Liver (tissue), 9 donors: ENCODE data around the gene ATP10A. TPM values are rescaled to one million over a fixed set of nuclear protein-coding genes. Genes with fewer than 3 reads are reported as not detected.

Experiments used
- DNase-seq: peaks from one replicate; pipeline ENCODE4 v3.0.0-alpha.2; 2017; ENCODE audit warnings: low spot score
- H3K27ac ChIP-seq, 2 donors: one replicate each; pipeline ENCODE4 v1.7.0; 2013; ENCODE audit warnings: inconsistent platforms in 2 of 2, low read length in 2 of 2, control low read depth in 1 of 2, low read depth in 1 of 2, mild to moderate bottlenecking in 1 of 2
- H3K27me3 ChIP-seq, 4 donors: one replicate each; pipeline versions ENCODE4 v1.6.1 to v1.7.0; 2013; ENCODE audit warnings: low read length in 3 of 4, inconsistent platforms in 1 of 4, mild to moderate bottlenecking in 1 of 4, moderate library complexity in 1 of 4; ENCODE audit not compliant: control insufficient read depth in 4 of 4, insufficient read depth in 4 of 4
- H3K36me3 ChIP-seq, 4 donors: one replicate each; pipeline versions ENCODE4 v1.6.1 to v1.7.0; 2013; ENCODE audit warnings: low read length in 3 of 4, mild to moderate bottlenecking in 3 of 4, low read depth in 1 of 4, moderate library complexity in 1 of 4; ENCODE audit not compliant: control insufficient read depth in 4 of 4, insufficient read depth in 3 of 4
- H3K4me1 ChIP-seq, 4 donors: one replicate each; pipeline versions ENCODE4 v1.6.1 to v1.7.0; 2013; ENCODE audit warnings: low read length in 3 of 4, mild to moderate bottlenecking in 3 of 4, moderate library complexity in 1 of 4; ENCODE audit not compliant: control insufficient read depth in 4 of 4, insufficient read depth in 4 of 4
- H3K4me3 ChIP-seq, 3 donors: one replicate each; pipeline versions ENCODE4 v1.6.1 to v1.7.0; 2013; ENCODE audit warnings: low read length in 3 of 3, control low read depth in 1 of 3, low read depth in 1 of 3, mild to moderate bottlenecking in 1 of 3
- H3K9ac ChIP-seq, 2 donors: one replicate each; pipeline ENCODE4 v1.7.0; 2013; ENCODE audit warnings: low read length in 2 of 2, mild to moderate bottlenecking in 2 of 2, moderate library complexity in 2 of 2, control low read depth in 1 of 2, low read depth in 1 of 2
- H3K9me3 ChIP-seq, 4 donors: one replicate each; pipeline versions ENCODE4 v1.6.1 to v1.7.0; 2013; ENCODE audit warnings: low read length in 3 of 4; ENCODE audit not compliant: control insufficient read depth in 4 of 4
- ATF3 ChIP-seq: IDR thresholded peaks from 2 replicates; pipeline ENCODE4 v1.6.1; 2016; ENCODE audit warnings: antibody characterized with exemption
- CTCF ChIP-seq: fragments of 150-350 bp; IDR thresholded peaks from 2 replicates; pipeline ENCODE4 v1.5.1; 2017; ENCODE audit warnings: improper control_type of control experiment, low read depth, low read length; ENCODE audit not compliant: missing input control
- EGR1 ChIP-seq, 2 donors: IDR thresholded peaks; 2 replicates each; pipeline ENCODE4 v1.6.1; 2016 to 2018; ENCODE audit warnings: antibody characterized with exemption in 2 of 2, low read depth in 2 of 2
- FOXA1 ChIP-seq: IDR thresholded peaks from 2 replicates; pipeline ENCODE4 v1.6.1; 2016; ENCODE audit warnings: antibody characterized with exemption
- FOXA2 ChIP-seq: IDR thresholded peaks from 2 replicates; pipeline ENCODE4 v1.6.1; 2016; ENCODE audit warnings: antibody characterized with exemption
- GABPA ChIP-seq, 2 donors: IDR thresholded peaks in 1 of 2; conservative IDR thresholded peaks in 1 of 2; 2 replicates each; pipeline ENCODE4 v1.6.1; 2016; ENCODE audit warnings: antibody characterized with exemption in 2 of 2, mild to moderate bottlenecking in 1 of 2, moderate library complexity in 1 of 2
- HNF4A ChIP-seq, 2 donors: conservative IDR thresholded peaks; 2 replicates each; pipeline ENCODE4 v1.6.1; 2016; ENCODE audit warnings: antibody characterized with exemption in 2 of 2, mild to moderate bottlenecking in 2 of 2
- HNF4G ChIP-seq: IDR thresholded peaks from 2 replicates; pipeline ENCODE4 v1.6.1; 2016; ENCODE audit warnings: antibody characterized with exemption
- RAD21 ChIP-seq, 2 donors: IDR thresholded peaks; 2 replicates each; pipeline ENCODE4 v1.6.1; 2016; ENCODE audit warnings: antibody characterized with exemption in 2 of 2, mild to moderate bottlenecking in 2 of 2
- RXRA ChIP-seq, 2 donors: IDR thresholded peaks; 2 replicates each; pipeline ENCODE4 v1.6.1; 2017 to 2018; ENCODE audit warnings: antibody characterized with exemption in 2 of 2, mild to moderate bottlenecking in 1 of 2
- TAF1 ChIP-seq: conservative IDR thresholded peaks from 2 replicates; pipeline ENCODE4 v1.6.1; 2016; ENCODE audit warnings: antibody characterized with exemption, mild to moderate bottlenecking
- YY1 ChIP-seq: IDR thresholded peaks from 2 replicates; pipeline ENCODE4 v1.6.1; 2016; ENCODE audit warnings: antibody characterized with exemption, mild to moderate bottlenecking
- ZBTB33 ChIP-seq: IDR thresholded peaks from 2 replicates; pipeline ENCODE4 v1.6.1; 2016; ENCODE audit warnings: antibody characterized with exemption
- WGBS: extraction: QIAGEN DNeasy Blood & Tissue Kit; methylation state at CpG from one replicate; pipeline ENCODE4 v1.1.7; 2013; 5-methylcytosine and 5-hydroxymethylcytosine counted together
- polyA plus RNA-seq, 2 donors: library from polyadenylated mRNA; stranded (reverse) in 1 of 2; unstranded in 1 of 2; fragments of 200-250 nt in 1 of 2; fragments of >200 nt in 1 of 2; fragmentation: Nextera tagmentation in 1 of 2; extraction: Ambion mirVana in 1 of 2; gene quantifications; one replicate each; pipeline versions ENCODE4 v1.2.1 to v1.2.3, GENCODE V29; 2013 to 2015
- total RNA-seq, 2 donors: library from RNA; depleted of rRNA; stranded (reverse); fragments of >200 nt; gene quantifications; one replicate each; pipeline ENCODE4 v1.2.3, GENCODE V29; 2014
- TF ChIP-seq, protein P1 (sequence below): IDR thresholded peaks from 2 replicates; pipeline ENCODE4 v1.6.1; 2016; ENCODE audit warnings: antibody characterized with exemption, mild to moderate bottlenecking
- donor health status: healthy.
- donor health status: healthy.
- donor health status: healthy.
- donor health status: healthy.
- donor health status: healthy.

Gene ATP10A
- total and polyA plus RNA-seq, 4 donors: 0.22 to 1.8 (median 0.39) TPM

GRCh38 chr15:25687689-25688088 lies 175.4 kb downstream of the ATP10A start (continued):
- TF ChIP-seq CTCF (no peak), ATF3 (no peak), RXRA (IDR thresholded peaks at IDR 0.05) (no peak)

- no peak for DNase-seq
- Histone ChIP-seq H3K27me3 (no peaks in the 10 kb centered on the region), H3K36me3 (no peaks in the 10 kb centered on the region), H3K9me3 (peaks cover 0 to 4% (median 2%) of the 10 kb centered on the region in 4 donors), H3K4me3 (no peak overlapping the region), H3K9ac (no peak overlapping the region), H3K4me1 (no peaks in the 10 kb centered on the region), H3K27ac (no peak overlapping the region)
- TF ChIP-seq TAF1: no peak
- no peak for TF ChIP-seq EGR1 (IDR thresholded peaks at IDR 0.05; ENCODE audit: low read depth in 2 of 2)
- no peak for TF ChIP-seq HNF4A (conservative IDR thresholded peaks at IDR 0.05)
- no peak for TF ChIP-seq FOXA2
- no peak for TF ChIP-seq ZBTB33
- TF ChIP-seq FOXA1: no peak
- TF ChIP-seq YY1: no peak
- TF ChIP-seq RAD21 (IDR thresholded peaks at IDR 0.05): no peak
- TF ChIP-seq HNF4G: no peak
- TF ChIP-seq ATF3: no peak
- WGBS: 93% methylated on average over 5 of the region's 5 CpGs
Observed at GRCh38 chr15:25687276-25687675, 175.9 kb downstream of the ATP10A start.

DNA sequence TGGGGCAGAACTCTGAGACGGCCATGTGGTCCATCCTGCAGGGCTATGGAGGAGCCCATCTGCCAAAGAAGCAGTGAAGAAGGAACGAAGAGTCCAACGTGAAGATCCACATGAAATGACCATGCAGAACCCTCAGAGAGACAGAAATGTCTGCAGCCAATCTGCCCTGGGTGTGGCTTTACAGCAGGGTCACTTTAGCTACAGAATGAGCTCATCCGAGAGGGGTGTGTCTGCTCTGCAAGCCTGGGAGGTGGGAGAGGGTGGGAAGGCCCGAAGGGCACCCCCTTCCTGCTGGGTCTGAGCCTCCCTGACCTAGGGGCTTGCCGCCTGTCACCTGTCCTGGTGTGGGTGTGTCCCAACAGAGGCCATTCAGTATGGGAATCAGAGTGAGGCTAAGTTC lies 176.3 kb downstream of the ATP10A start:
- peaks cover 0 to 4% (median 2%) of the 10 kb centered on the region in 4 donors for H3K9me3 ChIP-seq
- H3K4me1 ChIP-seq: no peaks in the 10 kb centered on the region
- H3K9ac ChIP-seq: no peak overlapping the region
- TF ChIP-seq RAD21 (IDR thresholded peaks at IDR 0.05): no peak
- no peak for TF ChIP-seq GABPA (IDR thresholded peaks at IDR 0.05 in 1 of 2, conservative IDR thresholded peaks at IDR 0.05 in 1 of 2)
- TF ChIP-seq, protein P1, sequence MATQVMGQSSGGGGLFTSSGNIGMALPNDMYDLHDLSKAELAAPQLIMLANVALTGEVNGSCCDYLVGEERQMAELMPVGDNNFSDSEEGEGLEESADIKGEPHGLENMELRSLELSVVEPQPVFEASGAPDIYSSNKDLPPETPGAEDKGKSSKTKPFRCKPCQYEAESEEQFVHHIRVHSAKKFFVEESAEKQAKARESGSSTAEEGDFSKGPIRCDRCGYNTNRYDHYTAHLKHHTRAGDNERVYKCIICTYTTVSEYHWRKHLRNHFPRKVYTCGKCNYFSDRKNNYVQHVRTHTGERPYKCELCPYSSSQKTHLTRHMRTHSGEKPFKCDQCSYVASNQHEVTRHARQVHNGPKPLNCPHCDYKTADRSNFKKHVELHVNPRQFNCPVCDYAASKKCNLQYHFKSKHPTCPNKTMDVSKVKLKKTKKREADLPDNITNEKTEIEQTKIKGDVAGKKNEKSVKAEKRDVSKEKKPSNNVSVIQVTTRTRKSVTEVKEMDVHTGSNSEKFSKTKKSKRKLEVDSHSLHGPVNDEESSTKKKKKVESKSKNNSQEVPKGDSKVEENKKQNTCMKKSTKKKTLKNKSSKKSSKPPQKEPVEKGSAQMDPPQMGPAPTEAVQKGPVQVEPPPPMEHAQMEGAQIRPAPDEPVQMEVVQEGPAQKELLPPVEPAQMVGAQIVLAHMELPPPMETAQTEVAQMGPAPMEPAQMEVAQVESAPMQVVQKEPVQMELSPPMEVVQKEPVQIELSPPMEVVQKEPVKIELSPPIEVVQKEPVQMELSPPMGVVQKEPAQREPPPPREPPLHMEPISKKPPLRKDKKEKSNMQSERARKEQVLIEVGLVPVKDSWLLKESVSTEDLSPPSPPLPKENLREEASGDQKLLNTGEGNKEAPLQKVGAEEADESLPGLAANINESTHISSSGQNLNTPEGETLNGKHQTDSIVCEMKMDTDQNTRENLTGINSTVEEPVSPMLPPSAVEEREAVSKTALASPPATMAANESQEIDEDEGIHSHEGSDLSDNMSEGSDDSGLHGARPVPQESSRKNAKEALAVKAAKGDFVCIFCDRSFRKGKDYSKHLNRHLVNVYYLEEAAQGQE: no peak
- TF ChIP-seq ATF3: no peak
- H3K4me3 ChIP-seq: no peak overlapping the region
- H3K27me3 ChIP-seq: no peaks in the 10 kb centered on the region
- no peaks in the 10 kb centered on the region for H3K36me3 ChIP-seq
- 72% methylated on average over 6 of the region's 6 CpGs for WGBS
- DNase-seq: no peak
- no peak overlapping the region for H3K27ac ChIP-seq
